Astrocyte (in vitro differentiated cells and primary cell): ENCODE results near the gene ATXN7L3. TPM values are rescaled to one million over a fixed set of nuclear protein-coding genes. Genes with fewer than 3 reads are reported as not detected.

Source experiments
- DNase-seq: peaks from one replicate; pipeline ENCODE4 v3.0.0-alpha.2; 2010; ENCODE audit warnings: low read depth
- FAIRE-seq: peaks from 2 replicates; lab custom pipeline; 2011; peaks lifted over from hg19 to GRCh38; lab: Jason Lieb, UNC
- H2AFZ ChIP-seq: 2 replicates; pipeline ENCODE4 v1.6.0; 2012; ENCODE audit warnings: low read depth, low read length, inconsistent platforms
- H3K27ac ChIP-seq: 2 replicates; pipeline ENCODE4 v1.5.1; 2011; ENCODE audit warnings: low read depth, low read length, inconsistent platforms
- H3K27me3 ChIP-seq: 2 replicates; pipeline ENCODE4 v1.6.0; 2011; ENCODE audit warnings: low read length, inconsistent platforms; ENCODE audit not compliant: insufficient read depth
- H3K36me3 ChIP-seq: 2 replicates; pipeline ENCODE4 v1.5.1; 2011; ENCODE audit warnings: low read length, inconsistent platforms; ENCODE audit not compliant: insufficient read depth
- H3K4me1 ChIP-seq: 2 replicates; pipeline ENCODE4 v1.5.1; 2011; ENCODE audit warnings: low read length, inconsistent platforms; ENCODE audit not compliant: insufficient read depth
- H3K4me2 ChIP-seq: 2 replicates; pipeline ENCODE4 v1.6.0; 2012; ENCODE audit warnings: low read length, inconsistent platforms
- H3K4me3 ChIP-seq: 2 replicates; pipeline ENCODE4 v1.5.1; 2011; ENCODE audit warnings: low read depth, mild to moderate bottlenecking, low read length, inconsistent platforms; ENCODE audit not compliant: insufficient read depth
- H3K79me2 ChIP-seq: 2 replicates; pipeline ENCODE4 v1.6.0; 2012; ENCODE audit warnings: mild to moderate bottlenecking, low read length, inconsistent platforms; ENCODE audit not compliant: insufficient read depth
- H3K9ac ChIP-seq: 2 replicates; pipeline ENCODE4 v1.6.0; 2012; ENCODE audit warnings: mild to moderate bottlenecking, low read length, inconsistent platforms
- H3K9me3 ChIP-seq: 2 replicates; pipeline ENCODE4 v1.5.1; 2012; ENCODE audit warnings: low read depth, mild to moderate bottlenecking, low read length, inconsistent platforms; ENCODE audit not compliant: insufficient read depth
- H4K20me1 ChIP-seq: 2 replicates; pipeline ENCODE4 v1.6.0; 2012; ENCODE audit warnings: low read length, inconsistent platforms; ENCODE audit not compliant: insufficient read depth
- H3K27ac Mint-ChIP-seq: one replicate; pipeline ENCODE4 v1.8.0; 2021; ENCODE audit warnings: mild to moderate bottlenecking, mixed read lengths; ENCODE audit not compliant: unreplicated experiment
- H3K27me3 Mint-ChIP-seq: one replicate; pipeline ENCODE4 v1.8.0; 2021; ENCODE audit warnings: low read depth, mixed read lengths; ENCODE audit not compliant: unreplicated experiment
- H3K36me3 Mint-ChIP-seq: one replicate; pipeline ENCODE4 v1.8.0; 2021; ENCODE audit warnings: low read depth, mixed read lengths; ENCODE audit not compliant: unreplicated experiment
- H3K4me1 Mint-ChIP-seq: one replicate; pipeline ENCODE4 v1.8.0; 2021; ENCODE audit warnings: low read depth, mixed read lengths; ENCODE audit not compliant: unreplicated experiment
- H3K4me3 Mint-ChIP-seq: one replicate; pipeline ENCODE4 v1.8.0; 2021; ENCODE audit warnings: mild to moderate bottlenecking, moderate library complexity, mixed read lengths; ENCODE audit not compliant: unreplicated experiment
- H3K9me3 Mint-ChIP-seq: one replicate; pipeline ENCODE4 v1.8.0; 2021; ENCODE audit warnings: mild to moderate bottlenecking, mixed read lengths; ENCODE audit not compliant: unreplicated experiment
- CTCF ChIP-seq: IDR thresholded peaks from 2 replicates; pipeline ENCODE4 v1.5.1; 2011; ENCODE audit warnings: low read depth, mild to moderate bottlenecking, inconsistent platforms, low read length, moderate library complexity; ENCODE audit not compliant: insufficient read depth
- EZH2 ChIP-seq: IDR thresholded peaks from 2 replicates; pipeline ENCODE4 v1.6.1; 2012; ENCODE audit warnings: mild to moderate bottlenecking, low read length, inconsistent platforms; ENCODE audit not compliant: insufficient read depth
- total RNA-seq: library from RNA; stranded (reverse); gene quantifications from 2 replicates; pipeline ENCODE4 v1.2.1, GENCODE V29; 2021

The ATXN7L3 gene
- total RNA-seq, 1 donor from 2014 or later = 87.0 TPM

GRCh38 chr17:44184212-44184810 lies 15.4 kb downstream of the ATXN7L3 start:
- no peaks in the 10 kb centered on the region for H3K27me3 ChIP-seq
- Mint-ChIP-seq H3K36me3 (peaks cover 6% of the 10 kb centered on the region), H3K9me3 (no peaks in the 10 kb centered on the region), H3K27me3 (no peaks in the 10 kb centered on the region), H3K4me1 (peaks cover 11% of the 10 kb centered on the region), H3K27ac (no peak overlapping the region), H3K4me3 (peak overlapping the region; percentile 45)
- H3K9me3 ChIP-seq = no peaks in the 10 kb centered on the region
- no peak for TF ChIP-seq CTCF
- no peak for TF ChIP-seq EZH2
- peaks cover 29% of the 10 kb centered on the region for H4K20me1 ChIP-seq
- no peak for DNase-seq
- no peak overlapping the region for H3K27ac ChIP-seq
- peaks cover 6% of the 10 kb centered on the region for H3K36me3 ChIP-seq
- H3K4me2 ChIP-seq = no peak overlapping the region
- no peak overlapping the region for H3K4me3 ChIP-seq
- peaks cover 54% of the 10 kb centered on the region for H3K79me2 ChIP-seq
- no peak overlapping the region for H3K9ac ChIP-seq
- peaks cover 11% of the 10 kb centered on the region for H3K4me1 ChIP-seq
- no peak overlapping the region for H2AFZ ChIP-seq
- no peak for FAIRE-seq

- H4K20me1 ChIP-seq = peaks cover 29% of the 10 kb centered on the region
- no peaks in the 10 kb centered on the region for H3K27me3 ChIP-seq
- H3K79me2 ChIP-seq = peaks cover 42% of the 10 kb centered on the region
- no peak overlapping the region for H3K27ac Mint-ChIP-seq
- no peak overlapping the region for H3K4me2 ChIP-seq
- no peaks in the 10 kb centered on the region for H3K9me3 ChIP-seq
- FAIRE-seq (no peak), DNase-seq (no peak)
- H2AFZ ChIP-seq = no peak overlapping the region
- H3K4me1 Mint-ChIP-seq = peaks cover 5% of the 10 kb centered on the region
- H3K27me3 Mint-ChIP-seq = no peaks in the 10 kb centered on the region
- H3K4me1 ChIP-seq = peaks cover 7% of the 10 kb centered on the region
- no peak overlapping the region for H3K9ac ChIP-seq
- H3K36me3 Mint-ChIP-seq = peaks cover 14% of the 10 kb centered on the region
- H3K36me3 ChIP-seq = peaks cover 4% of the 10 kb centered on the region
- no peak overlapping the region for H3K27ac ChIP-seq
- no peak overlapping the region for H3K4me3 Mint-ChIP-seq
- no peak for TF ChIP-seq EZH2
- no peak for TF ChIP-seq CTCF
- H3K9me3 Mint-ChIP-seq = no peaks in the 10 kb centered on the region
- H3K4me3 ChIP-seq = no peak overlapping the region
Observed at GRCh38 chr17:44183024-44183423, 16.7 kb downstream of the ATXN7L3 start.

GRCh38 chr17:44178133-44178532 lies 21.6 kb downstream of the ATXN7L3 start:
- Histone ChIP-seq H3K9me3 (no peaks in the 10 kb centered on the region), H3K4me1 (no peaks in the 10 kb centered on the region), H3K9ac (no peak overlapping the region), H3K4me3 (no peak overlapping the region), H3K79me2 (peaks cover 4% of the 10 kb centered on the region), H3K27me3 (no peaks in the 10 kb centered on the region), H3K4me2 (no peak overlapping the region), H3K27ac (no peak overlapping the region), H2AFZ (no peak overlapping the region), H4K20me1 (peaks cover 9% of the 10 kb centered on the region), H3K36me3 (peaks cover 4% of the 10 kb centered on the region)
- no peaks in the 10 kb centered on the region for H3K9me3 Mint-ChIP-seq
- H3K27me3 Mint-ChIP-seq = no peaks in the 10 kb centered on the region
- no peak overlapping the region for H3K27ac Mint-ChIP-seq
- FAIRE-seq = no peak
- no peak overlapping the region for H3K4me3 Mint-ChIP-seq
- H3K36me3 Mint-ChIP-seq = peaks cover 22% of the 10 kb centered on the region
- TF ChIP-seq CTCF (no peak), EZH2 (no peak)
- H3K4me1 Mint-ChIP-seq = peaks cover 4% of the 10 kb centered on the region
- no peak for DNase-seq
